B cell (primary cell): ENCODE results near the gene PIP5KL1.

Experiments used
- EZH2 ChIP-seq: IDR thresholded peaks from 2 replicates; pipeline ENCODE4 v1.6.1; 2012; ENCODE audit warnings: borderline replicate concordance, low read depth, mild to moderate bottlenecking, moderate library complexity, low read length; ENCODE audit not compliant: insufficient read depth, poor library complexity, severe bottlenecking
- TF ChIP-seq, protein P1 (sequence below): fragments of 200-600 bp; IDR thresholded peaks from one replicate; pipeline ENCODE4 v1.8.0; 2022; ENCODE audit warnings: antibody characterized with exemption, mild to moderate bottlenecking

DNA sequence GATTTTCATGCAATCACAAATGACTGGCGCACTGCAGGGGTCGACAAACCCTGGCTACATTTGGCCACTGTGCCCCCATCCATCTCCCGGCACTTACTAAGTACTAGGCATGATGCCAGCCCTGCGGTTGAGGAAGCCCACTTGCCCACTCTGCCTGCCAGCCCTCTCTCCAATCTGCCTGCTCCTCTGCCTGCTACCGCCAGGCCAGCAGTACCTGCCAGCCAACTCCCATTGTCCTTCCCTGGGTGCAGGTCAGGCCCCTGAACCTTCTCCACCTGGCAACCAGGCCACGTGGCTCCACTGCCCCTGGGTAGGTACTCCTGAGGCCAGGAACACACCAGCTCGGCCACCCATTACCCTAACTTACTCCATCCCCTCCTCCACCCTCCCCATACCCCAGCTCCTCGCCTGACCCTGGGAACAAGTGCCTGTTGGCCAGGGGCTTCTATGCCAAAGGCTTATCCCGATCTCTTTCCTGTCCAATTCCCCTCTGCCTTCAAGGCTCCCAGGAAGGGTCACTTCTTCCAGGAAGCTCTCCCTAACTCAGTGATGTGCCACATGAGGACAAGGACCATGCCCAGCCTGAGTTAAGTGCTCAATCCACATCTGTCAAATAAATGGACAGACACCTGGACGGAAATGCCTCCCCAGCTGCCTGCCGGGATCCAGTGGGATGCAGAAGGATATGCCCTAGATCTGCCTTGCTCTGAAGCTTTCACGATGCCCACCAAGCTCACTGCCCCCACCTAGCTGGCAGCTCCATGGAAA is 43.6 kb upstream of the PIP5KL1 start:
- TF ChIP-seq, protein P1, sequence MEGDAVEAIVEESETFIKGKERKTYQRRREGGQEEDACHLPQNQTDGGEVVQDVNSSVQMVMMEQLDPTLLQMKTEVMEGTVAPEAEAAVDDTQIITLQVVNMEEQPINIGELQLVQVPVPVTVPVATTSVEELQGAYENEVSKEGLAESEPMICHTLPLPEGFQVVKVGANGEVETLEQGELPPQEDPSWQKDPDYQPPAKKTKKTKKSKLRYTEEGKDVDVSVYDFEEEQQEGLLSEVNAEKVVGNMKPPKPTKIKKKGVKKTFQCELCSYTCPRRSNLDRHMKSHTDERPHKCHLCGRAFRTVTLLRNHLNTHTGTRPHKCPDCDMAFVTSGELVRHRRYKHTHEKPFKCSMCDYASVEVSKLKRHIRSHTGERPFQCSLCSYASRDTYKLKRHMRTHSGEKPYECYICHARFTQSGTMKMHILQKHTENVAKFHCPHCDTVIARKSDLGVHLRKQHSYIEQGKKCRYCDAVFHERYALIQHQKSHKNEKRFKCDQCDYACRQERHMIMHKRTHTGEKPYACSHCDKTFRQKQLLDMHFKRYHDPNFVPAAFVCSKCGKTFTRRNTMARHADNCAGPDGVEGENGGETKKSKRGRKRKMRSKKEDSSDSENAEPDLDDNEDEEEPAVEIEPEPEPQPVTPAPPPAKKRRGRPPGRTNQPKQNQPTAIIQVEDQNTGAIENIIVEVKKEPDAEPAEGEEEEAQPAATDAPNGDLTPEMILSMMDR, result no peak
- no peak for TF ChIP-seq EZH2
